ENCODE data around the gene PHACTR3. TPM values are rescaled to one million over a fixed set of nuclear protein-coding genes. Genes with fewer than 3 reads are reported as not detected.

The PHACTR3 gene
- total RNA-seq, 1 experiment from 2014 or later, result 30.6 TPM

GRCh38 chr20:59660471-59660870, 56.1 kb downstream of the PHACTR3 start:
- H3K27ac ChIP-seq (ENCODE audit: low read length), result no peak overlapping the region
- no peak overlapping the region for H2AFZ ChIP-seq (ENCODE audit: low read length)
- ChIA-PET CTCF (no interaction called here), POLR2A (ENCODE audit: unreplicated experiment) (no interaction called here)
- H3K9me2 ChIP-seq (replicated peaks; ENCODE audit: low read length), result no peaks in the 10 kb centered on the region
- H3K9me3 ChIP-seq (ENCODE audit: low read length), result 0 out of 2 replicates have a peak, but pooled peaks cover 9% of the 10 kb centered on the region
- H3K4me1 ChIP-seq (ENCODE audit: insufficient read depth, low read length), result no peaks in the 10 kb centered on the region
- DNase-seq (no peak), ATAC-seq (no peak)
- TF ChIP-seq EZH2phosphoT487 (IDR thresholded peaks at IDR 0.05; ENCODE audit: borderline replicate concordance, low read length) (no peak), EZH2 (IDR thresholded peaks at IDR 0.05; ENCODE audit: low read length, unreplicated experiment) (no peak)
- TF ChIP-seq, protein P1, sequence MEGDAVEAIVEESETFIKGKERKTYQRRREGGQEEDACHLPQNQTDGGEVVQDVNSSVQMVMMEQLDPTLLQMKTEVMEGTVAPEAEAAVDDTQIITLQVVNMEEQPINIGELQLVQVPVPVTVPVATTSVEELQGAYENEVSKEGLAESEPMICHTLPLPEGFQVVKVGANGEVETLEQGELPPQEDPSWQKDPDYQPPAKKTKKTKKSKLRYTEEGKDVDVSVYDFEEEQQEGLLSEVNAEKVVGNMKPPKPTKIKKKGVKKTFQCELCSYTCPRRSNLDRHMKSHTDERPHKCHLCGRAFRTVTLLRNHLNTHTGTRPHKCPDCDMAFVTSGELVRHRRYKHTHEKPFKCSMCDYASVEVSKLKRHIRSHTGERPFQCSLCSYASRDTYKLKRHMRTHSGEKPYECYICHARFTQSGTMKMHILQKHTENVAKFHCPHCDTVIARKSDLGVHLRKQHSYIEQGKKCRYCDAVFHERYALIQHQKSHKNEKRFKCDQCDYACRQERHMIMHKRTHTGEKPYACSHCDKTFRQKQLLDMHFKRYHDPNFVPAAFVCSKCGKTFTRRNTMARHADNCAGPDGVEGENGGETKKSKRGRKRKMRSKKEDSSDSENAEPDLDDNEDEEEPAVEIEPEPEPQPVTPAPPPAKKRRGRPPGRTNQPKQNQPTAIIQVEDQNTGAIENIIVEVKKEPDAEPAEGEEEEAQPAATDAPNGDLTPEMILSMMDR (conservative IDR thresholded peaks at IDR 0.05; ENCODE audit: low read depth, low read length), result no peak
- BruUV-seq (replicated peaks), result no TSS peak
- no peak overlapping the region for H3K4me2 ChIP-seq (ENCODE audit: low read length)
- no peak overlapping the region for H3K9ac ChIP-seq (ENCODE audit: low read length)
- no peaks in the 10 kb centered on the region for H3K79me2 ChIP-seq (ENCODE audit: low read length)
- intact Hi-C loops (cut with micrococcal nuclease), result no loop called here
- no peaks in the 10 kb centered on the region for H3F3A ChIP-seq (ENCODE audit: low read length, unreplicated experiment)
- no peak overlapping the region for H3K4me3 ChIP-seq (ENCODE audit: low read length)
- H4K20me1 ChIP-seq (ENCODE audit: low read length), result no peaks in the 10 kb centered on the region
- H3K27me3 ChIP-seq (ENCODE audit: low read length), result peaks cover 56% of the 10 kb centered on the region
- H3K36me3 ChIP-seq (ENCODE audit: low read depth, low read length), result no peaks in the 10 kb centered on the region

DNA sequence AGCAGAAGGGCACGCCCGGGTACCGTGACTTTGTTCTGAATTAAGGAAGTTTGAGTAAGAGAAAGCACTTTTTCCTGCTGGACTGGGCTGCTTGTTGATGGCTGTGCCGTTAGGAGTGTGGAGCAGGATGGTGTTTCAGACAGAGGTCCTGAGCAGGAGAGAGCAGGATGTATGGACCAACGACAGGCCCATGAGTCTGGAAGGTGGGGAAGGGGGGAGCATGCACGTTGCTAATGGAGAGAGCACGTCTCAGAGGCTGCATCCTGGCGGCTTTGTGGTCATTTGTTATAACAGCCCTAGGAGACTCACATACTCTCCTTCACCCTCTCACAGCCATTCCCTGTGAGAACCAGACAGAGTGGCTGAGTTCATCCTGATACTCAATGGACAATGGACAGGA, 56.8 kb downstream of the PHACTR3 start:
- Histone ChIP-seq H3K4me1 (ENCODE audit: insufficient read depth, low read length) (no peaks in the 10 kb centered on the region), H3K4me3 (ENCODE audit: low read length) (no peak overlapping the region), H3K4me2 (ENCODE audit: low read length) (no peak overlapping the region), H3K79me2 (ENCODE audit: low read length) (no peaks in the 10 kb centered on the region), H3F3A (ENCODE audit: low read length, unreplicated experiment) (no peaks in the 10 kb centered on the region), H3K36me3 (ENCODE audit: low read depth, low read length) (no peaks in the 10 kb centered on the region), H3K27ac (ENCODE audit: low read length) (no peak overlapping the region), H3K27me3 (ENCODE audit: low read length) (peaks cover 63% of the 10 kb centered on the region), H4K20me1 (ENCODE audit: low read length) (no peaks in the 10 kb centered on the region), H3K9me2 (replicated peaks; ENCODE audit: low read length) (no peaks in the 10 kb centered on the region), H2AFZ (ENCODE audit: low read length) (no peak overlapping the region), H3K9ac (ENCODE audit: low read length) (no peak overlapping the region), H3K9me3 (ENCODE audit: low read length) (0 out of 2 replicates have a peak, but pooled peaks cover 9% of the 10 kb centered on the region)
- ChIA-PET CTCF (no interaction called here), POLR2A (ENCODE audit: unreplicated experiment) (no interaction called here)
- BruUV-seq (replicated peaks), result no TSS peak
- ATAC-seq (no peak), DNase-seq (no peak)
- TF ChIP-seq EZH2 (IDR thresholded peaks at IDR 0.05; ENCODE audit: low read length, unreplicated experiment), result no peak
- TF ChIP-seq EZH2phosphoT487 (IDR thresholded peaks at IDR 0.05; ENCODE audit: borderline replicate concordance, low read length), result no peak
- TF ChIP-seq, protein P1 (conservative IDR thresholded peaks at IDR 0.05; ENCODE audit: low read depth, low read length), result no peak
- intact Hi-C loops (cut with micrococcal nuclease), result no loop called here

DNA sequence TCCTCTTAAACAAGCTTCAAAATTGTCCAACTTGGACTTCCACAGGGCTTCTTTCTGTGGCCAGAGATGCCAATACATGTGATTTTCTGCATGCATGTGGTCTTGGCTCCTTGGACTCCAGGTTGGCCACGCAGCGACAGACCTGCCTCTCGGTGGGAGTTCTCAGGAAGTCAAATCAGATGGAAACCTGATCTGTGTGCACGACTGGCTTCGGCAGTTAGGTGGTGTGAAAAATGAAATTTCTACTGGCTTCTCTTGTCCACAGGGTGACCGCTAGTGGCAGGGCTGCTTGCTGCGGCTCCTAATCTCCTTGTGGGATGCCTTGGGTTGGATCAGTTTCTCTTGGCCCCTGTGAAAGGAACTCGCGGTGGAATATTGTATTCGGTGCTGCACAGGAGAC, 57.3 kb downstream of the PHACTR3 start:
- ChIA-PET CTCF (no interaction called here), POLR2A (ENCODE audit: unreplicated experiment) (no interaction called here)
- no peak for TF ChIP-seq EZH2phosphoT487 (IDR thresholded peaks at IDR 0.05; ENCODE audit: borderline replicate concordance, low read length)
- TF ChIP-seq, protein P1 (conservative IDR thresholded peaks at IDR 0.05; ENCODE audit: low read depth, low read length), result no peak
- no peak for TF ChIP-seq EZH2 (IDR thresholded peaks at IDR 0.05; ENCODE audit: low read length, unreplicated experiment)
- no peaks in the 10 kb centered on the region for H3F3A ChIP-seq (ENCODE audit: low read length, unreplicated experiment)
- H2AFZ ChIP-seq (ENCODE audit: low read length), result no peak overlapping the region
- DNase-seq (no peak), ATAC-seq (no peak)
- H3K9me3 ChIP-seq (ENCODE audit: low read length), result 0 out of 2 replicates have a peak, but pooled peaks cover 9% of the 10 kb centered on the region
- H3K4me2 ChIP-seq (ENCODE audit: low read length), result no peak overlapping the region
- no peaks in the 10 kb centered on the region for H3K9me2 ChIP-seq (replicated peaks; ENCODE audit: low read length)
- H3K27me3 ChIP-seq (ENCODE audit: low read length), result peaks cover 67% of the 10 kb centered on the region
- no peaks in the 10 kb centered on the region for H3K79me2 ChIP-seq (ENCODE audit: low read length)
- H3K36me3 ChIP-seq (ENCODE audit: low read depth, low read length), result no peaks in the 10 kb centered on the region
- intact Hi-C loops (cut with micrococcal nuclease), result no loop called here
- no peaks in the 10 kb centered on the region for H4K20me1 ChIP-seq (ENCODE audit: low read length)
- H3K4me3 ChIP-seq (ENCODE audit: low read length), result no peak overlapping the region
- H3K4me1 ChIP-seq (ENCODE audit: insufficient read depth, low read length), result no peaks in the 10 kb centered on the region
- no peak overlapping the region for H3K27ac ChIP-seq (ENCODE audit: low read length)
- no TSS peak for BruUV-seq (replicated peaks)
- H3K9ac ChIP-seq (ENCODE audit: low read length), result no peak overlapping the region
